HG03442 (cell line): Measurements from ENCODE around the gene MSMB.
"Not testable (repeated sequence)": the region's sequence is repeated elsewhere in the genome, so short reads cannot be mapped to it uniquely, and the experiment has no call there.

Experiments
- ATAC-seq: cut with Tn5 transposase; IDR thresholded peaks from one replicate; pipeline ENCODE4 v1.9.1; 2021; ENCODE audit warnings: mild to moderate bottlenecking, moderate library complexity; ENCODE audit not compliant: unreplicated experiment

Gene MSMB

DNA sequence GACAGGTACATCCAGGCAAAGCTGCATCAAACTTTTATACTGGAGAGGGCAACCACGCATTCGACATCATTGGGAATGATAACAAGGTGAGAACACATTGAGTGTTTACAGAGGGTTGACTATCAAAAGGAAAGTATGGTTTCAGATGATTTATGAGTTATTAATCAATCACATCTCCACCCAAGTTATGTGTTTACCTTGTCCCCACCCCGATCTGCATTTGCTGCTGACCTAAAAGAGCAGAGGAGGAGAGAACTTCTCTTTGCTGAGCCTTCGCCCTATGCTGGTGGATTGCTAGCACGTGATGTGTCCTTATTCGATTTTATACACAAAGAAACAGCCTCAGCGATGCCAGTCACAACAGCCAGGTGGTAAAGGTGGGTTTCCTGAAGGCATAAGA, at the start of gene MSMB:
MSMB (minus strand) TSS at position 9 of the 400 bp plus-strand sequence. CDS start 32 bp downstream, outside the sequence.
- ATAC-seq: no peak

DNA sequence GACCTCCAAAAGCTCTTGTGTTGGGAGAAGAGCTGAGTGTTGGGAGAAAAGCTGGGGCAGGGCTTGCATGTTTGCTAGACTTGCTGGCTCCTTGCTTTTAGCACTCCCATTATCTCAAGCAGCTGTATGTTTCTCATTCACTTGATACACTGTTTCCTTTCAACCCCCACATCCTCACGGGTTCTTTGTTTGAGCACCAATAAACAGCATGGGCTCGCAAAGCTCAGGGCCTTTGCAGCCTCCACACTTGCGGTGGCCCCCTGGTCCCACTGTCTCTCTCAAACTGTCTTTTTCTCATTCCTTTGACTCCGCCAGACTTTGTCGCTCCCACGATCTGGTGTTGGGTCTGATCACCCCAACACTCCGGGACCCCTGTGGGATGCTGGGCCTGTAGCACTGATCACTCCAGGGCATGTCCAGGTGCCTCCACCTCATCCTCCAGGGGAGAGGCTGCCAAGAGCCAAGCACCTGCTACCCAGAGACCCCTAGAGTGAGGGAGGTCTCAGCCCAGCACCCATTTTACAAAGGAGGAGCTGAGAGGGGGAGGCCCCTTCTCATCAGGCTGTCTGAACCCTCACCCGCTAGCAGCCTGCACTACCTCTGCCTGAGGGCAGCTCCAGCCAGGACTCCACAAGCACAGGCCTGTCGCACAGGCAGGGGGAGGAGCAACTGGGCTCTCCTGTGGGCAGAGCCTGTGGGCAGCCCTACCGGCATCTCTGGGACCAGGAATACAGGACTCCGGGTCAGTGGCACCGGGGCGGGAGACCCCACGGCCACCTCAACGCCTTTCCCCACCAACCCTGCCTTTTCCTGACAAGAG, 49.1 kb upstream of the MSMB start:
- no peak for ATAC-seq

GRCh38 chr10:46094197-46094500, 48.1 kb upstream of the MSMB start:
- no peak for ATAC-seq

GRCh38 chr10:46093316-46094196, 47.5 kb upstream of the MSMB start:
- ATAC-seq: not testable (repeated sequence)

GRCh38 chr10:46092524-46093081, 46.5 kb upstream of the MSMB start:
- no peak for ATAC-seq

- no peak for ATAC-seq
Observed at GRCh38 chr10:46091828-46092523, 45.9 kb upstream of the MSMB start.

GRCh38 chr10:46091080-46091827, 45.2 kb upstream of the MSMB start:
- no peak for ATAC-seq

- no peak for ATAC-seq
Observed at GRCh38 chr10:46090258-46090812, 44.3 kb upstream of the MSMB start.

DNA sequence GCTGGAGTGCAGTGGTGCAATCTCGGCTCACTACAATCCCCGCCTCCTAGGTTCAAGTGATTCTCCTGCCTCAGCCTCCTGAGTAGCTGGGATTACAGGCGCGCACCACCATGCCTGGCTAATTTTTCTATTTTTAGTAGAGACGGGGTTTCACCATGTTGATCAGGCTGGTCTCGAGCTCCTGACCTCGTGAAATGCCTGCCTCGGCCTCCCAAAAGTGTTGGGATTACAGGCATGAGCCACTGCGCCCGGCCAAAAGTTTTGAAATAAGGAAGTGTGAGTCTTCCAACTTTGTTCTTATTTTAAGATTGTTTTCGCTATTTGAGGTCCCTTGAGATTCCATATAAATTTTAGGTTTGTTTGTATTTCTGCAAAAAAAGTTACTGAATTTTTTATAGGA, 41.3 kb upstream of the MSMB start:
- ATAC-seq: not testable (repeated sequence)

- no peak for ATAC-seq
Observed at GRCh38 chr10:46084321-46085165, 38.5 kb upstream of the MSMB start.

- no peak for ATAC-seq
Observed at GRCh38 chr10:46080886-46081285, 34.8 kb upstream of the MSMB start.

DNA sequence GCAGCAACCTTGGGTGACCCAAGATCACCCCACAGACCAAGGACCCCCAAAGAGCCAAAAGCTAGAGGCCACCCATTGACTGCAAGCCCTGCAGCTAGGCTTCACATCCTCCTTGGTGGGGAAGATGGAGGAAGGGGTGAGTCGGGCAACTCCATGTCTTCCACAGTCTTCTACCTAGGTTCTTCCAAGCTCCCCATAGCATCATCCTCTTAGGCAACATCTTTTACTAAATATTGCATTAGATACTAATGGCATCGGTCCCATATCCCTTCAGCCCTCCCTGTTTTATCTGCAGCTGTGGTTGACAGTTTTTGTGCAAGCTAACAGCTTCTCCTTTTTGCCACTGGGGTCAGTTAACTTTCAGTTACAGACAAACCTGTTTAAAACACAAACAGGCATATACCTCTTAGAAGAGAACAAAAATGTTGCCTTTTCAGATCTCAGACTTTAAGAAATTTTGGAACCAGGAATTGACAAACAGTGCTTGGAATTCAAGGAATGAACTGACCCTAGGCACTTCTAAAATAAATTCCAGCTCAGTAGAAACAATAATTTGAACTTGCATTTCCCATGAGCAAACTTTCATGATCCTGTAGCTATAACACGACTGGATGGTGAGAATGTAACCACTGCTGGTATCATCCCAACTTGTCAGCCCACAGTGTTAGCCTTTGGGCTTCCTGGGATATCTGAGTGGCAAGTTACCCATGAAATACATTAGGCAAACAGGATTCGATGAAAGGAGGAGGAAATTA, 33.9 kb upstream of the MSMB start:
- ATAC-seq: no peak

DNA sequence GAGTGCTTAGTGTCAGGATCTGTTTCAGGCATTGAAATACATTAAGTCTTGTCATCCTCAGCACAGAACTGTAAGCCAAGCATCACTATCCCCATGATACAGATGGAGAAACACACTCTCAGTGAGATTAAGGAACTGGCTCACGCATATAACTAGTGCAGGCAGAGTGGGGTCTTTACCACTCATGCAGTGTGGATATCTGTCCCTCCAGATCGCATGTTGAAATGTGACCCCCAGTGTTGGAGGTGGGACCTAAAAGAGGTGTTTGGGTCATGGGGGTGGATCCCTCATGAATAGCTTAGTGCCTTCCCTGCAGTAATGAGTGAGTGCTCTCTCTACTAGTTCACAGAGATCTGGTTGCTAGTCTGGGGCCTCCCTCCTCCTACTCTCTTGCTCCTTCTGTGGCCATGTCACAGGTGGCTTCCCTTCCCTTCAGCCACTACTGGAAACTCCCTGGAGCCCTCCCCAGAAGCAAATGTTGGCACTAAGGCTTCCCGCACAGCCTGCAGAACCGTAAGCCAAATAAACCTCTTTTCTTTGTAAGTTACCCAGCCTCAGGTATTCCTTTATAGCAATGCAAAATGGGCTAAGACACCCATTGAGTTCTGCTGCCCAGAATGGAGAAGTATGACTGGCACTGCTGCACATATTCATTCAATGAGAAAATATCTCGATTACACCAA, 31.8 kb upstream of the MSMB start:
- no peak for ATAC-seq

DNA sequence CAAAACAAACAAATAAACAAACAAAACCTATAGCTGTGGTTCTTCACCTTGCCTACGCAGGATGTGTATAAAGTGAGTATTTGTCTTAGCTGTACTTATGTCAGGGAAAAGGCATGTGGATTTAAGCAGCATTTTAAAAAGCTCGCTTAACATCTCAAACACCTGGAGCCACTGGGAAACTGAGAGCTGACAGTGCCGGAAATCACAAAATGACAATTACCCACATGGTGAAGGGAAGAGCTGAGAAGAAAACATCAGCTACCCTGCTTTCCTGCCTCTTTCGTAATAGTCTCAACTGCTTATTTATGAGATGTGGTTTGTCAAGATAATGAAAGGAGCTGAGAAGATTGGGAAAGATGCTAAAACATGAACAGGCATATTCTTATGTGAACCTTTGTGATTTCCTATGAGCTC, 31.1 kb upstream of the MSMB start:
- ATAC-seq: no peak

GRCh38 chr10:46075869-46076268, 29.8 kb upstream of the MSMB start:
- ATAC-seq: no peak

GRCh38 chr10:46074196-46074946, 28.3 kb upstream of the MSMB start:
- no peak for ATAC-seq

- no peak for ATAC-seq
Observed at GRCh38 chr10:46073564-46073963, 27.5 kb upstream of the MSMB start.
